H1 (cell line): Measurements from ENCODE around the gene KIF3B.

ENCODE experiments used
- CTCF ChIP-seq, 3 experiments: IDR thresholded peaks; 1 replicate in 2 of 3; 2 replicates in 1 of 3; pipeline versions ENCODE4 v1.5.1 to v1.6.1; 2011; ENCODE audit warnings: low read length in 3 of 3, mild to moderate bottlenecking in 3 of 3, inconsistent platforms in 2 of 3, low read depth in 1 of 3, moderate library complexity in 1 of 3; ENCODE audit not compliant: insufficient read depth in 1 of 3; ENCODE audit errors: control extremely low read depth in 1 of 3
- EP300 ChIP-seq, 2 experiments: IDR thresholded peaks; 1 replicate in 1 of 2; 2 replicates in 1 of 2; pipeline ENCODE4 v1.6.1; 2011 to 2012; ENCODE audit warnings: low read depth in 2 of 2, low read length in 2 of 2, mild to moderate bottlenecking in 2 of 2, borderline replicate concordance in 1 of 2, inconsistent platforms in 1 of 2, moderate library complexity in 1 of 2
- EZH2 ChIP-seq: fragments of 200-600 bp; sonication (generic); IDR thresholded peaks from 2 replicates; pipeline ENCODE4 v1.7.1; 2012; ENCODE audit warnings: low read depth, mild to moderate bottlenecking, moderate library complexity, low read length, inconsistent platforms; ENCODE audit not compliant: severe bottlenecking
- POLR2A ChIP-seq, 2 experiments: IDR thresholded peaks; 1 replicate in 1 of 2; 2 replicates in 1 of 2; pipeline ENCODE4 v1.6.1; 2011; ENCODE audit warnings: low read depth in 2 of 2, low read length in 2 of 2, mild to moderate bottlenecking in 2 of 2; ENCODE audit errors: control extremely low read depth in 1 of 2
- RAD21 ChIP-seq, 2 experiments: IDR thresholded peaks in 1 of 2; conservative IDR thresholded peaks in 1 of 2; 2 replicates each; pipeline ENCODE4 v1.6.1; 2011; ENCODE audit warnings: low read depth in 2 of 2, low read length in 2 of 2, improper control_type of control experiment in 1 of 2, inconsistent platforms in 1 of 2, mild to moderate bottlenecking in 1 of 2, moderate library complexity in 1 of 2
- RBBP5 ChIP-seq: IDR thresholded peaks from 2 replicates; pipeline ENCODE4 v1.7.1; 2012; ENCODE audit warnings: low read depth, mild to moderate bottlenecking, inconsistent platforms, low read length, moderate library complexity, borderline replicate concordance
- TBP ChIP-seq: IDR thresholded peaks from 2 replicates; pipeline ENCODE4 v1.6.1; 2011; ENCODE audit warnings: low read depth, low read length, improper control_type of control experiment
- ZNF274 ChIP-seq: IDR thresholded peaks from 2 replicates; pipeline ENCODE4 v1.7.0; 2012; ENCODE audit warnings: low read length, borderline replicate concordance; ENCODE audit errors: extremely low read depth
- TF ChIP-seq, protein P1 (sequence below): IDR thresholded peaks from 2 replicates; pipeline ENCODE4 v1.6.1; 2011; ENCODE audit warnings: low read depth, mild to moderate bottlenecking, low read length; ENCODE audit not compliant: insufficient read depth

DNA sequence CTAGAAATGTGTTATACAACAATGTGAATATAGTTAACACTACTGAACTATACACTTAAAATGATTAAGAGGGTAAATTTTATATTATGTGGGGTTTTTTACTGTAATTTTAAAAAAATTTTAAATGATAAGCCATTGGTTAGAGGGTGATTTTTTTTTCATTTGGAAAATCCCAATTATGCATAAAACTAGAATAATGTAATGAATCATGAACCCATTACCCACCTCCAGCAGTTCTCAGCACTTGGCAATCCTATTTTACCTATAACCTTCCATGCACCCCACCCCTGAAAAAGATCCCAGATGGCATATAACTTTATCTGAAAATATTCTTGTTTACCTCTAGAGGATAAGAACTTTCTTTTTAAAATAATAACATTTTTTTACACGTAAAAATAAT, 13.7 kb downstream of the KIF3B start:
- TF ChIP-seq RBBP5 (no peak), ZNF274 (no peak), EZH2 (no peak), TBP (no peak), EP300 (IDR thresholded peaks at IDR 0.05; ENCODE audit: borderline replicate concordance in 1 of 2, low read depth in 2 of 2, low read length in 2 of 2) (no peak), CTCF (IDR thresholded peaks at IDR 0.05; ENCODE audit: control extremely low read depth in 1 of 3, insufficient read depth in 1 of 3, low read depth in 1 of 3, low read length in 3 of 3) (no peak), POLR2A (IDR thresholded peaks at IDR 0.05; ENCODE audit: control extremely low read depth in 1 of 2, low read depth in 2 of 2, low read length in 2 of 2) (no peak), RAD21 (IDR thresholded peaks at IDR 0.05 in 1 of 2, conservative IDR thresholded peaks at IDR 0.05 in 1 of 2; ENCODE audit: low read depth in 2 of 2, low read length in 2 of 2) (no peak)
- TF ChIP-seq, protein P1, sequence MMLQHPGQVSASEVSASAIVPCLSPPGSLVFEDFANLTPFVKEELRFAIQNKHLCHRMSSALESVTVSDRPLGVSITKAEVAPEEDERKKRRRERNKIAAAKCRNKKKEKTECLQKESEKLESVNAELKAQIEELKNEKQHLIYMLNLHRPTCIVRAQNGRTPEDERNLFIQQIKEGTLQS = no peak
